ENCODE measurements around the gene GRIN3A. TPM values are rescaled to one million over a fixed set of nuclear protein-coding genes. Genes with fewer than 3 reads are reported as not detected.

GRIN3A gene
- total RNA-seq, 1 experiment from 2014 or later: not detected

Other genes starting within 250 kb of the GRIN3A start
- gene RNF20, start 204.8 kb downstream of the GRIN3A start, total RNA-seq (2014; rRNA removed; shearing (Covaris generic)): 21.8 and 24.9 TPM in 2 replicates
- not detected in 2 replicates for gene PPP3R2, start 143.7 kb downstream of the GRIN3A start, total RNA-seq (2014; rRNA removed; shearing (Covaris generic))